GM23338 (cell line): ENCODE data around the gene FES. TPM values are rescaled to one million over a fixed set of nuclear protein-coding genes. Genes with fewer than 3 reads are reported as not detected.

Source experiments
- ATAC-seq: fragments of 200-7000 bp; cut with Tn5 transposase; 3 replicates; pipeline ENCODE4 v1.9.1; 2020
- DNase-seq: peaks from one replicate; pipeline ENCODE4 v3.0.0-alpha.2; 2015; ENCODE audit warnings: low spot score
- H2AFZ ChIP-seq: fragments of 200-600 bp; sonication (generic); 2 replicates; pipeline ENCODE4 v1.8.0; 2016; ENCODE audit warnings: antibody characterized with exemption, mild to moderate bottlenecking, moderate library complexity
- H3F3A ChIP-seq: fragments of 200-600 bp; sonication (generic); replicated peaks from 2 replicates; pipeline ENCODE4 v1.8.0; 2017; ENCODE audit warnings: antibody characterized with exemption, mixed run types, low read depth
- H3K27ac ChIP-seq: fragments of 200-600 bp; sonication (generic); 2 replicates; pipeline ENCODE4 v1.6.1; 2016; ENCODE audit warnings: low read depth
- H3K27me3 ChIP-seq: fragments of 200-600 bp; sonication (generic); 2 replicates; pipeline ENCODE4 v1.8.0; 2016; ENCODE audit warnings: mild to moderate bottlenecking, mixed run types, moderate library complexity; ENCODE audit not compliant: insufficient read depth
- H3K36me3 ChIP-seq: fragments of 200-600 bp; sonication (generic); 2 replicates; pipeline ENCODE4 v1.8.0; 2016; ENCODE audit warnings: mild to moderate bottlenecking; ENCODE audit not compliant: insufficient read depth
- H3K4me1 ChIP-seq: fragments of 200-600 bp; sonication (generic); 2 replicates; pipeline ENCODE4 v1.8.0; 2016; ENCODE audit warnings: mild to moderate bottlenecking, moderate library complexity; ENCODE audit not compliant: insufficient read depth
- H3K4me2 ChIP-seq: fragments of 200-600 bp; sonication (generic); 2 replicates; pipeline ENCODE4 v1.7.1; 2017; ENCODE audit warnings: mixed run types
- H3K4me3 ChIP-seq: fragments of 200-600 bp; sonication (generic); 2 replicates; pipeline ENCODE4 v1.6.1; 2016; ENCODE audit warnings: mixed run types
- H3K79me2 ChIP-seq: fragments of 200-600 bp; sonication (generic); replicated peaks from 2 replicates; pipeline ENCODE4 v1.8.0; 2017; ENCODE audit warnings: mild to moderate bottlenecking; ENCODE audit not compliant: insufficient read depth
- H3K9me2 ChIP-seq: fragments of 200-600 bp; sonication (generic); 2 replicates; pipeline ENCODE4 v1.8.0; 2017; ENCODE audit not compliant: insufficient read depth
- H4K20me1 ChIP-seq: fragments of 200-600 bp; sonication (generic); replicated peaks from 2 replicates; pipeline ENCODE4 v1.8.0; 2017; ENCODE audit warnings: mild to moderate bottlenecking; ENCODE audit not compliant: insufficient read depth
- H3K27ac Mint-ChIP-seq: 2 replicates; pipeline ENCODE4 v1.8.0; 2020; ENCODE audit warnings: inconsistent platforms, mild to moderate bottlenecking, moderate library complexity, mixed read lengths
- H3K27me3 Mint-ChIP-seq: 3 replicates; pipeline ENCODE4 v1.8.0; 2022; ENCODE audit warnings: low read depth, mild to moderate bottlenecking, moderate library complexity, mixed read lengths, inconsistent platforms; ENCODE audit not compliant: insufficient read depth, poor library complexity
- H3K36me3 Mint-ChIP-seq: 3 replicates; pipeline ENCODE4 v1.8.0; 2021; ENCODE audit warnings: low read depth, mild to moderate bottlenecking, inconsistent platforms, moderate library complexity, mixed read lengths
- H3K4me1 Mint-ChIP-seq: 3 replicates; pipeline ENCODE4 v1.8.0; 2020; ENCODE audit warnings: mild to moderate bottlenecking, inconsistent platforms, mixed read lengths
- H3K4me3 Mint-ChIP-seq: 3 replicates; pipeline ENCODE4 v1.8.0; 2021; ENCODE audit warnings: moderate library complexity, mild to moderate bottlenecking, inconsistent platforms, mixed read lengths
- H3K9me3 Mint-ChIP-seq: 3 replicates; pipeline ENCODE4 v1.8.0; 2020; ENCODE audit warnings: moderate library complexity, mild to moderate bottlenecking, inconsistent platforms, mixed read lengths
- CREB1 ChIP-seq: fragments of 250-450 bp; sonication (Bioruptor Pico); IDR thresholded peaks from 2 replicates; pipeline ENCODE4 v1.5.0; 2020; ENCODE audit warnings: low read depth, mild to moderate bottlenecking, moderate library complexity
- ETS1 ChIP-seq: IDR thresholded peaks from 2 replicates; pipeline ENCODE4 v1.6.1; 2016; ENCODE audit warnings: antibody characterized with exemption
- EZH2phosphoT487 ChIP-seq: fragments of 200-600 bp; sonication (generic); IDR thresholded peaks from one replicate; pipeline ENCODE4 v1.8.1; 2018; ENCODE audit warnings: antibody characterized with exemption; ENCODE audit not compliant: unreplicated experiment
- ZNF462 ChIP-seq: fragments of 250-450 bp; sonication (Bioruptor Pico); IDR thresholded peaks from 2 replicates; pipeline ENCODE4 v1.5.0; 2020; ENCODE audit warnings: mild to moderate bottlenecking, moderate library complexity
- polyA plus RNA-seq: library from polyadenylated mRNA; unstranded; fragments of >200 nt; fragmentation: Nextera tagmentation; extraction: Ambion mirVana; gene quantifications from 2 replicates; pipeline ENCODE4 v1.2.1, GENCODE V29; 2016
- total RNA-seq: library from RNA; depleted of rRNA; stranded (reverse); fragments of >200 nt; shearing (Covaris generic); gene quantifications from 2 replicates; pipeline ENCODE4 v1.2.3, GENCODE V29; 2014

FES gene
- total and polyA plus RNA-seq, 2 experiments from 2014 or later, result 2.7 to 14.4 TPM

GRCh38 chr15:90876512-90877170 is 7.7 kb upstream of the FES start:
- H3K27me3 ChIP-seq, result no peaks in the 10 kb centered on the region
- Mint-ChIP-seq H3K27ac (no peak overlapping the region), H3K4me1 (peaks cover 27% of the 10 kb centered on the region), H3K36me3 (peaks cover 26% of the 10 kb centered on the region), H3K4me3 (no peak overlapping the region), H3K27me3 (peaks cover 5% of the 10 kb centered on the region), H3K9me3 (no peaks in the 10 kb centered on the region)
- H3K79me2 ChIP-seq, result peaks cover 22% of the 10 kb centered on the region
- no peak overlapping the region for H2AFZ ChIP-seq
- H3K4me2 ChIP-seq, result no peak overlapping the region
- DNase-seq (no peak), ATAC-seq (no peak)
- no peaks in the 10 kb centered on the region; the same call in 1 of the 2 replicates for H3F3A ChIP-seq
- no peaks in the 10 kb centered on the region for H3K9me2 ChIP-seq
- no peak for TF ChIP-seq EZH2phosphoT487
- TF ChIP-seq ETS1, result no peak
- TF ChIP-seq CREB1 (CRISPR knock-in tag), result no peak
- TF ChIP-seq ZNF462 (CRISPR knock-in tag), result no peak
- no peaks in the 10 kb centered on the region for H4K20me1 ChIP-seq
- no peak overlapping the region for H3K27ac ChIP-seq
- H3K4me3 ChIP-seq, result no peak overlapping the region
- H3K36me3 ChIP-seq, result no peaks in the 10 kb centered on the region; the same call in 1 of the 2 replicates
- peaks cover 23% of the 10 kb centered on the region for H3K4me1 ChIP-seq
